Right atrium auricular region (tissue), 2 donors: ENCODE measurements around the gene FBXO3. TPM values are rescaled to one million over a fixed set of nuclear protein-coding genes. Genes with fewer than 3 reads are reported as not detected.

Experiments
- DNase-seq: peaks from one replicate; pipeline ENCODE4 v3.0.0-alpha.2; 2019; ENCODE audit warnings: low spot score
- H3K27ac ChIP-seq, 2 donors: fragments of 200-600 bp; sonication (generic); 1 replicate in 1 of 2; 2 replicates in 1 of 2; pipeline ENCODE4 v1.5.1; 2016 to 2019
- H3K27me3 ChIP-seq, 2 donors: fragments of 200-600 bp; sonication (generic); one replicate each; pipeline versions ENCODE4 v1.5.1 to v1.6.0; 2017 to 2019
- H3K36me3 ChIP-seq: fragments of 200-600 bp; sonication (generic); one replicate; pipeline ENCODE4 v1.5.1; 2016
- H3K4me1 ChIP-seq, 2 donors: fragments of 200-600 bp; sonication (generic); one replicate each; pipeline versions ENCODE4 v1.5.1 to v1.6.0; 2017 to 2019
- H3K4me3 ChIP-seq, 2 donors: fragments of 200-600 bp; sonication (generic); 1 replicate in 1 of 2; 2 replicates in 1 of 2; pipeline ENCODE4 v1.5.1; 2017 to 2019; ENCODE audit warnings: mild to moderate bottlenecking in 1 of 2, moderate library complexity in 1 of 2
- H3K9me3 ChIP-seq, 2 donors: fragments of 200-600 bp; sonication (generic); one replicate each; pipeline ENCODE4 v1.5.1; 2019
- total RNA-seq, 2 donors: library from RNA; depleted of rRNA; stranded (reverse); fragments of >200 nt; gene quantifications; one replicate each; pipeline ENCODE4 v1.1.0, GENCODE V29; 2016
- TF ChIP-seq, protein P1 (sequence below), 2 donors: fragments of 200-600 bp; sonication (generic); IDR thresholded peaks; one replicate each; pipeline ENCODE4 v1.5.1; 2019; ENCODE audit warnings: antibody characterized with exemption in 2 of 2

Gene FBXO3
- total RNA-seq, 2 donors from 2014 or later: 30.7 to 47.9 TPM

GRCh38 chr11:33722590-33723234 lies 51.6 kb downstream of the FBXO3 start:
- TF ChIP-seq, protein P1, sequence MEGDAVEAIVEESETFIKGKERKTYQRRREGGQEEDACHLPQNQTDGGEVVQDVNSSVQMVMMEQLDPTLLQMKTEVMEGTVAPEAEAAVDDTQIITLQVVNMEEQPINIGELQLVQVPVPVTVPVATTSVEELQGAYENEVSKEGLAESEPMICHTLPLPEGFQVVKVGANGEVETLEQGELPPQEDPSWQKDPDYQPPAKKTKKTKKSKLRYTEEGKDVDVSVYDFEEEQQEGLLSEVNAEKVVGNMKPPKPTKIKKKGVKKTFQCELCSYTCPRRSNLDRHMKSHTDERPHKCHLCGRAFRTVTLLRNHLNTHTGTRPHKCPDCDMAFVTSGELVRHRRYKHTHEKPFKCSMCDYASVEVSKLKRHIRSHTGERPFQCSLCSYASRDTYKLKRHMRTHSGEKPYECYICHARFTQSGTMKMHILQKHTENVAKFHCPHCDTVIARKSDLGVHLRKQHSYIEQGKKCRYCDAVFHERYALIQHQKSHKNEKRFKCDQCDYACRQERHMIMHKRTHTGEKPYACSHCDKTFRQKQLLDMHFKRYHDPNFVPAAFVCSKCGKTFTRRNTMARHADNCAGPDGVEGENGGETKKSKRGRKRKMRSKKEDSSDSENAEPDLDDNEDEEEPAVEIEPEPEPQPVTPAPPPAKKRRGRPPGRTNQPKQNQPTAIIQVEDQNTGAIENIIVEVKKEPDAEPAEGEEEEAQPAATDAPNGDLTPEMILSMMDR (IDR thresholded peaks at IDR 0.05): no peak
- Histone ChIP-seq H3K4me1 (peaks cover 0 to 79% of the 10 kb centered on the region in 2 donors), H3K9me3 (no peaks in the 10 kb centered on the region), H3K4me3 (no peak overlapping the region), H3K36me3 (peaks cover 47% of the 10 kb centered on the region), H3K27ac (peak overlapping the region; percentile 91 to 93), H3K27me3 (no peaks in the 10 kb centered on the region)
- DNase-seq: no peak

- H3K4me1 ChIP-seq: peaks cover 0 to 85% of the 10 kb centered on the region in 2 donors
- TF ChIP-seq, protein P1 (IDR thresholded peaks at IDR 0.05): no peak
- H3K27me3 ChIP-seq: no peaks in the 10 kb centered on the region
- no peak for DNase-seq
- no peaks in the 10 kb centered on the region for H3K9me3 ChIP-seq
- H3K4me3 ChIP-seq: no peak overlapping the region
- H3K36me3 ChIP-seq: peaks cover 54% of the 10 kb centered on the region
- H3K27ac ChIP-seq: peak overlapping the region; percentile 91 to 93
Observed at GRCh38 chr11:33721984-33722383, 52.3 kb downstream of the FBXO3 start.

GRCh38 chr11:33721426-33721825 lies 52.9 kb downstream of the FBXO3 start:
- TF ChIP-seq, protein P1 (IDR thresholded peaks at IDR 0.05): no peak
- no peaks in the 10 kb centered on the region for H3K27me3 ChIP-seq
- peak overlapping the region; percentile 91 to 93 for H3K27ac ChIP-seq
- H3K9me3 ChIP-seq: no peaks in the 10 kb centered on the region
- H3K4me1 ChIP-seq: peaks cover 0 to 85% of the 10 kb centered on the region in 2 donors
- DNase-seq: no peak
- H3K4me3 ChIP-seq: no peak overlapping the region
- H3K36me3 ChIP-seq: peaks cover 60% of the 10 kb centered on the region

- Histone ChIP-seq H3K27me3 (no peaks in the 10 kb centered on the region), H3K4me1 (peaks cover 0 to 85% of the 10 kb centered on the region in 2 donors), H3K36me3 (peaks cover 76% of the 10 kb centered on the region), H3K4me3 (no peak overlapping the region), H3K27ac (peak overlapping the region; percentile 3 to 91), H3K9me3 (no peaks in the 10 kb centered on the region)
- TF ChIP-seq, protein P1 (IDR thresholded peaks at IDR 0.05): no peak
- DNase-seq: no peak
Observed at GRCh38 chr11:33719587-33719986, 54.7 kb downstream of the FBXO3 start.

DNA sequence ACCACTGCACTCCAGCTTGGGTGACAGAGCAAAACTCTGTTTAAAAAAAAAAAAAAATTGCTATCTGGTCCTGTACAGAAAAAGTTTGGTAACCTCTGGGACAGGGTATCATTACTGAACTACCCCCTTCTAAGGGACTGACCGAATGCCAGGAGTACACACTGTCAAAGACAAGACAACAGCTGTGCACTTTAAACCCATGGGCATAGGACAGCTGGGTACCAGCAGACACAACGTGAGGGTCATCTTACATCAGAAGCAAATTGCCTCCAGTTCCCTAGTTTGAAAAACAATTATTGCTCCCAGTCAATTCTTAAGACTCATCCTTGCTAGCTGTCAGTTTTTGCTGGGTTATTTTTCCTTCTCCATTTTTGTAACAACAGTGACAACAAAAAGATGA lies 55.9 kb downstream of the FBXO3 start:
- DNase-seq: no peak
- Histone ChIP-seq H3K27ac (peak overlapping the region in 1 of 2 donors; percentile 0), H3K4me3 (no peak overlapping the region), H3K27me3 (no peaks in the 10 kb centered on the region), H3K36me3 (peaks cover 87% of the 10 kb centered on the region), H3K9me3 (no peaks in the 10 kb centered on the region), H3K4me1 (peaks cover 0 to 79% of the 10 kb centered on the region in 2 donors)
- TF ChIP-seq, protein P1 (IDR thresholded peaks at IDR 0.05): no peak

GRCh38 chr11:33716243-33716642 lies 58.1 kb downstream of the FBXO3 start:
- H3K36me3 ChIP-seq: peaks cover 93% of the 10 kb centered on the region
- H3K27ac ChIP-seq: peak overlapping the region; percentile 50 to 57
- TF ChIP-seq, protein P1 (IDR thresholded peaks at IDR 0.05): peak in 1 of 2 donors; percentile 50
- no peak overlapping the region for H3K4me3 ChIP-seq
- no peak for DNase-seq
- H3K27me3 ChIP-seq: no peaks in the 10 kb centered on the region
- no peaks in the 10 kb centered on the region for H3K9me3 ChIP-seq
- H3K4me1 ChIP-seq: peaks cover 0 to 69% of the 10 kb centered on the region in 2 donors
